NCI-H748 (cell line): ENCODE measurements around the gene MAN1A2.
"Not testable (repeated sequence)": the region's sequence is repeated elsewhere in the genome, so short reads cannot be mapped to it uniquely, and the experiment has no call there.

Experiments
- DNase-seq: peaks from one replicate; lab custom pipeline; 2025; ENCODE audit not compliant: unreplicated experiment; lab: John Stamatoyannopoulos, UW

Gene MAN1A2

GRCh38 chr1:117367046-117368025, at the start of gene MAN1A2:
Gene MAN1A2, plus strand, starts transcription at chr1:117367449. Its CDS starts 735 bp downstream, at chr1:117368184.
- peak; percentile 89 for DNase-seq

- no peak for DNase-seq
Measured at GRCh38 chr1:117318011-117318410, 49.2 kb upstream of the MAN1A2 start.

GRCh38 chr1:117318426-117318825, 48.8 kb upstream of the MAN1A2 start:
- no peak for DNase-seq

GRCh38 chr1:117320515-117320914, 46.7 kb upstream of the MAN1A2 start:
- DNase-seq, result no peak

- DNase-seq, result no peak
Measured at GRCh38 chr1:117321680-117322609, 45.3 kb upstream of the MAN1A2 start.

GRCh38 chr1:117324357-117324756, 42.9 kb upstream of the MAN1A2 start:
- DNase-seq, result no peak

- DNase-seq, result not testable (repeated sequence)
Measured at GRCh38 chr1:117326035-117326434, 41.2 kb upstream of the MAN1A2 start.

GRCh38 chr1:117327011-117327410, 40.2 kb upstream of the MAN1A2 start:
- DNase-seq, result no peak

- DNase-seq, result no peak
Measured at GRCh38 chr1:117335376-117336086, 31.7 kb upstream of the MAN1A2 start.

- no peak for DNase-seq
Measured at GRCh38 chr1:117336088-117336817, 31.0 kb upstream of the MAN1A2 start.

- DNase-seq, result peak; percentile 34
Measured at GRCh38 chr1:117339866-117340700, 27.2 kb upstream of the MAN1A2 start.

GRCh38 chr1:117341123-117341522, 26.1 kb upstream of the MAN1A2 start:
- no peak for DNase-seq

GRCh38 chr1:117342397-117342796, 24.9 kb upstream of the MAN1A2 start:
- no peak for DNase-seq

- DNase-seq, result peak; percentile 86
Measured at GRCh38 chr1:117346206-117346928, 20.9 kb upstream of the MAN1A2 start.

- DNase-seq, result no peak
Measured at GRCh38 chr1:117347907-117348306, 19.3 kb upstream of the MAN1A2 start.

GRCh38 chr1:117352695-117353094, 14.6 kb upstream of the MAN1A2 start:
- DNase-seq, result not testable (repeated sequence)

- peak; percentile 60 for DNase-seq
Measured at GRCh38 chr1:117357833-117358603, 9.2 kb upstream of the MAN1A2 start.

GRCh38 chr1:117358604-117358887, 8.7 kb upstream of the MAN1A2 start:
- peak; percentile 47 for DNase-seq
